ENCODE data around the gene ARMC9.

Gene ARMC9

DNA sequence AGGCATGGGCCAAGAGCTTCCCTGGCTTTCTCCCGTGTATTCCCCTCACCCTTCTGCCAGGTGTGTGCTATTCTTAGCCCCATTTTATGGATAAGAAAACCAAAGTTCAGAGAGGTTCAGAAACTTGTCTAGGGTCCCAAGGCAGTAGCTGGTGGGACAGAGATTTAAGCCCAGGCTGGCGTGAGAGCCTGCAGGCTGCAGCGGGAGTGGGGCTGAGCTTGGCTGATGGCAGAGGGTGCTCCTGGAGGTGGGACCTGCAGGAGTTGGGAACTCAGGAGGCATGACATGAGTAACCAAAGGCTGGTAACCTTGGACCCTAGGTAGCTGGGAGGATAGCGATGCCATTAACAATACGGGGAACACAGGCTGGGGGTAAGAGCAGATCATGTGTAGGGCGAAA is 109.8 kb downstream of the ARMC9 start:
- DNase-seq (ENCODE audit: extremely low read depth, insufficient read length), result no peak
- Histone ChIP-seq H3K27me3 (replicated peaks; ENCODE audit: control insufficient read depth, insufficient read depth, low read length) (no peaks in the 10 kb centered on the region), H3K4me3 (replicated peaks; ENCODE audit: low read depth, low read length) (no peak overlapping the region), H3K36me3 (ENCODE audit: control insufficient read depth, insufficient read depth, low read length) (no peaks in the 10 kb centered on the region)
- TF ChIP-seq, protein P1, sequence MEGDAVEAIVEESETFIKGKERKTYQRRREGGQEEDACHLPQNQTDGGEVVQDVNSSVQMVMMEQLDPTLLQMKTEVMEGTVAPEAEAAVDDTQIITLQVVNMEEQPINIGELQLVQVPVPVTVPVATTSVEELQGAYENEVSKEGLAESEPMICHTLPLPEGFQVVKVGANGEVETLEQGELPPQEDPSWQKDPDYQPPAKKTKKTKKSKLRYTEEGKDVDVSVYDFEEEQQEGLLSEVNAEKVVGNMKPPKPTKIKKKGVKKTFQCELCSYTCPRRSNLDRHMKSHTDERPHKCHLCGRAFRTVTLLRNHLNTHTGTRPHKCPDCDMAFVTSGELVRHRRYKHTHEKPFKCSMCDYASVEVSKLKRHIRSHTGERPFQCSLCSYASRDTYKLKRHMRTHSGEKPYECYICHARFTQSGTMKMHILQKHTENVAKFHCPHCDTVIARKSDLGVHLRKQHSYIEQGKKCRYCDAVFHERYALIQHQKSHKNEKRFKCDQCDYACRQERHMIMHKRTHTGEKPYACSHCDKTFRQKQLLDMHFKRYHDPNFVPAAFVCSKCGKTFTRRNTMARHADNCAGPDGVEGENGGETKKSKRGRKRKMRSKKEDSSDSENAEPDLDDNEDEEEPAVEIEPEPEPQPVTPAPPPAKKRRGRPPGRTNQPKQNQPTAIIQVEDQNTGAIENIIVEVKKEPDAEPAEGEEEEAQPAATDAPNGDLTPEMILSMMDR (IDR thresholded peaks at IDR 0.05; ENCODE audit: insufficient read depth, low read length, poor library complexity, severe bottlenecking), result no peak

DNA sequence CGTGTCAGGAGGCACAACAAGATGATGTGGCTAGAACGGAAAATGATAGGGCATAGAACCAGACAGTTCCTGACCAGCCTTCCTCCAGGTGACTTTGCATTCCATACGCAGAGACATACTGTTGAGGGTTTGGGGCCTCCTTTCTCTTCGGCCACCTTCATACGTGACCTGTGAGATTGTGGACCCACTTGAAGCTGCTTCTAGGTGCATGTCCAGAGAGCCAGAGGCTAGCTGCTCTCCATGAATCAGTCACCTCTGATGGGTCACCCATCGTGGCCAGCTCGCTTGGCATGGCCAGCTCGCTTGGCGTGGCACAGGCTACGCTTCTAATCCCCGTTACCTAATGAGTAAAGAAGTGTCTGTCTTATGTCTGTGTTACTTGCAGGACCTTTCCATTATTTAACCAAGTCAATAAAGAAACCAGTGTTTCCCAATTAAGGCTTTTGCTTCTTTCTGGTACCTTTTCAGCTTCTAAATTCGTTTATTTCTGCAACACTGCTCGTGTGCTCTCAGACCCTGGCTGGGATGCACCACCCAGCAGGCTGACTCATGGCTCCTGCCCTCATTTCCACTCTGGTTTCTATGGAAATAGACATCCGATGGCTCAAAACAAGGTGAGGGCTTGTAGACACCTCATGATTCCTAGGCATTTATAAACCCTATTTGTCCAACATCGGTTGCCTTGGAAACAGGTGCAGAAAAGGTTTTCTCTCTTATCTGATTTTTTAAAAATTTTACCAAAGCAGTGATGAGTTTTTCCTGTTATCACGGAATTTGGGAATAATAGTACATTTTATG is 110.4 kb downstream of the ARMC9 start:
- DNase-seq (ENCODE audit: extremely low read depth, insufficient read length), result no peak
- TF ChIP-seq, protein P1 (IDR thresholded peaks at IDR 0.05; ENCODE audit: insufficient read depth, low read length, poor library complexity, severe bottlenecking), result no peak
- Histone ChIP-seq H3K36me3 (ENCODE audit: control insufficient read depth, insufficient read depth, low read length) (no peaks in the 10 kb centered on the region), H3K27me3 (replicated peaks; ENCODE audit: control insufficient read depth, insufficient read depth, low read length) (no peaks in the 10 kb centered on the region), H3K4me3 (replicated peaks; ENCODE audit: low read depth, low read length) (no peak overlapping the region)

DNA sequence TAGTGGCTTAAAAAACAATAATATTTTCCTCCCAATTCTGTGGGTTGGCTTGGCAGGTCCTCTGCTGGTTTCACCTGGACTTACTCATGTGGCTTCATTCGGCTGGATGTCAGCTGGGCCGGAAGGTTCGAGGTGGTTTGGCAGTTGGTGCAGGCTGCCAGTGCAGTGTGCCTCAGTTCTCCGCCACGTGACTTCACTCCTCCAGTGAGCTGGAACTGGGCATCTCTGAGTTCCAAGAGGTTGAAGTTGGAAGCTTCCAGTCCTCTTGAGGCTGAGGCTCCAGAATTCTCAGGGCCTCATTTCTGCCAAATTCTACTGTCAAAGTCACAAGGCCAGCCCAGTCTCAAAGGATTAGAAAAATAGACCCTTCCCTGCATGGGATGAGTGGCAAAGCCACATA is 113.6 kb downstream of the ARMC9 start:
- no peak for DNase-seq (ENCODE audit: extremely low read depth, insufficient read length)
- no peak overlapping the region for H3K4me3 ChIP-seq (replicated peaks; ENCODE audit: low read depth, low read length)
- TF ChIP-seq, protein P1 (IDR thresholded peaks at IDR 0.05; ENCODE audit: insufficient read depth, low read length, poor library complexity, severe bottlenecking), result no peak
- H3K36me3 ChIP-seq (ENCODE audit: control insufficient read depth, insufficient read depth, low read length), result no peaks in the 10 kb centered on the region
- no peaks in the 10 kb centered on the region for H3K27me3 ChIP-seq (replicated peaks; ENCODE audit: control insufficient read depth, insufficient read depth, low read length)

- H3K36me3 ChIP-seq (ENCODE audit: control insufficient read depth, insufficient read depth, low read length), result no peaks in the 10 kb centered on the region
- TF ChIP-seq, protein P1 (IDR thresholded peaks at IDR 0.05; ENCODE audit: insufficient read depth, low read length, poor library complexity, severe bottlenecking), result no peak
- no peaks in the 10 kb centered on the region for H3K27me3 ChIP-seq (replicated peaks; ENCODE audit: control insufficient read depth, insufficient read depth, low read length)
- DNase-seq (ENCODE audit: extremely low read depth, insufficient read length), result peak; percentile 78
- no peak overlapping the region for H3K4me3 ChIP-seq (replicated peaks; ENCODE audit: low read depth, low read length)
These were observed 117.5 kb downstream of the ARMC9 start for GRCh38 chr2:231315896-231316295.

DNA sequence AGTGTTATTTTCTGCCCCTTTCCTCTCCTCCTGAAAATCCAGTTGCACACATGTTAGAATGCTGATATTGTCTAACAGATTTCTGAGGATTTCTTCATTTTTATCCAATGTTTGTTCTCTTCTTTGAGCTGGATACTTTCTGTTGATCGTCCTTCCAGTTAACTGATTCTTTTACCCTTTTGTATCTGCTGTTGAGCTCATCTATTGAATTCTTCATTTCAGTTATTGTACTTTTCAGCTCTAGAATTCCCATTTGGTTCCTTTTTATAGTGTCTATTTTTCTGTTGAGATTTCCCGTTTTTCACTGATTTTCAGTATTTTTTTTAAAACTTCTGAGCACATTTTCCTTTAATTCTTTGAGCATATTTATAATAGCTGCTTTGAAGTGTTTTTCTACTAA is 119.1 kb downstream of the ARMC9 start:
- H3K4me3 ChIP-seq (replicated peaks; ENCODE audit: low read depth, low read length), result no peak overlapping the region
- H3K36me3 ChIP-seq (ENCODE audit: control insufficient read depth, insufficient read depth, low read length), result no peaks in the 10 kb centered on the region
- H3K27me3 ChIP-seq (replicated peaks; ENCODE audit: control insufficient read depth, insufficient read depth, low read length), result no peaks in the 10 kb centered on the region
- TF ChIP-seq, protein P1 (IDR thresholded peaks at IDR 0.05; ENCODE audit: insufficient read depth, low read length, poor library complexity, severe bottlenecking), result no peak
- no peak for DNase-seq (ENCODE audit: extremely low read depth, insufficient read length)

Measured in GM06990 (cell line).